BE2C (cell line): ENCODE results near the gene SERINC3.

Experiments
- DNase-seq: peaks from one replicate; pipeline ENCODE4 v3.0.0-alpha.2; 2020
- H3K27me3 ChIP-seq: fragments of 250-450 bp; sonication (Bioruptor Pico); 2 replicates; pipeline ENCODE4 v1.5.1; 2020; ENCODE audit warnings: mild to moderate bottlenecking
- H3K36me3 ChIP-seq: fragments of 250-450 bp; sonication (Bioruptor Pico); 2 replicates; pipeline ENCODE4 v1.5.1; 2020; ENCODE audit warnings: mild to moderate bottlenecking
- H3K4me1 ChIP-seq: fragments of 250-450 bp; sonication (Bioruptor Pico); 2 replicates; pipeline ENCODE4 v1.5.1; 2020
- H3K4me3 ChIP-seq: 2 replicates; pipeline ENCODE4 v1.5.1; 2011; ENCODE audit warnings: low read depth, low read length
- H3K9me3 ChIP-seq: fragments of 250-450 bp; sonication (Bioruptor Pico); 2 replicates; pipeline ENCODE4 v1.5.1; 2020
- CTCF ChIP-seq: IDR thresholded peaks from 2 replicates; pipeline ENCODE4 v1.5.1; 2012; ENCODE audit warnings: mild to moderate bottlenecking, low read depth, low read length

SERINC3 gene

GRCh38 chr20:44448753-44449546 is 72.9 kb downstream of the SERINC3 start:
- Histone ChIP-seq H3K9me3 (no peaks in the 10 kb centered on the region), H3K4me3 (no peak overlapping the region), H3K27me3 (no peaks in the 10 kb centered on the region), H3K4me1 (no peaks in the 10 kb centered on the region), H3K36me3 (no peaks in the 10 kb centered on the region)
- peak; percentile 47 for DNase-seq
- TF ChIP-seq CTCF: peak; percentile 60

- no peaks in the 10 kb centered on the region for H3K4me1 ChIP-seq
- no peak for TF ChIP-seq CTCF
- H3K36me3 ChIP-seq: no peaks in the 10 kb centered on the region
- no peaks in the 10 kb centered on the region for H3K9me3 ChIP-seq
- no peak for DNase-seq
- H3K4me3 ChIP-seq: no peak overlapping the region
- H3K27me3 ChIP-seq: no peaks in the 10 kb centered on the region
Measured at GRCh38 chr20:44447827-44448419, 73.9 kb downstream of the SERINC3 start.
